HepG2 (cell line): ENCODE results near the gene PTPRU. TPM values are rescaled to one million over a fixed set of nuclear protein-coding genes. Genes with fewer than 3 reads are reported as not detected.

Experiments used
- ARNT2 ChIP-seq: sonication (generic); formaldehyde crosslinking; IDR thresholded peaks from 2 replicates; pipeline ENCODE4 v1.8.0; 2022; ENCODE audit warnings: mild to moderate bottlenecking, low read depth, missing genetic modification reagents, moderate library complexity
- ARNTL ChIP-seq: sonication (generic); formaldehyde crosslinking; IDR thresholded peaks from 2 replicates; pipeline ENCODE4 v1.4.0; 2020; ENCODE audit warnings: mild to moderate bottlenecking, missing genetic modification reagents
- BRD4 ChIP-seq: sonication (generic); formaldehyde crosslinking; IDR thresholded peaks from 2 replicates; pipeline ENCODE4 v1.4.0; 2020; ENCODE audit warnings: missing genetic modification reagents
- HOXA5 ChIP-seq: sonication (generic); formaldehyde crosslinking; IDR thresholded peaks from 2 replicates; pipeline ENCODE4 v1.4.0; 2020; ENCODE audit warnings: missing genetic modification reagents
- HOXA9 ChIP-seq: sonication (generic); formaldehyde crosslinking; IDR thresholded peaks from 2 replicates; pipeline ENCODE4 v1.8.1; 2022; ENCODE audit warnings: missing genetic modification reagents, mild to moderate bottlenecking, moderate library complexity, borderline replicate concordance
- KAT8 ChIP-seq: IDR thresholded peaks from 2 replicates; pipeline ENCODE4 v1.6.1; 2016; ENCODE audit warnings: missing genetic modification reagents, missing compliant biosample characterization
- KLF16 ChIP-seq, 2 experiments: sonication (generic) in 1 of 2; formaldehyde crosslinking in 1 of 2; IDR thresholded peaks; 2 replicates each; pipeline versions ENCODE4 v1.6.1 to v1.8.0; 2016 to 2023; ENCODE audit warnings: missing genetic modification reagents in 2 of 2, missing compliant biosample characterization in 1 of 2
- MTA1 ChIP-seq: sonication (generic); formaldehyde crosslinking; IDR thresholded peaks from 2 replicates; pipeline ENCODE4 v1.4.0; 2020; ENCODE audit warnings: missing genetic modification reagents, mild to moderate bottlenecking, borderline replicate concordance
- NCOA5 ChIP-seq: sonication (generic); formaldehyde crosslinking; IDR thresholded peaks from 2 replicates; pipeline ENCODE4 v1.4.0; 2020; ENCODE audit warnings: missing genetic modification reagents
- PBX3 ChIP-seq: sonication (generic); formaldehyde crosslinking; IDR thresholded peaks from 2 replicates; pipeline ENCODE4 v1.8.1; 2023; ENCODE audit warnings: missing genetic modification reagents, inconsistent platforms, borderline replicate concordance
- POLR2G ChIP-seq: fragments of 200-400 bp; formaldehyde crosslinking; IDR thresholded peaks from 2 replicates; pipeline ENCODE4 v1.6.1; 2018; ENCODE audit warnings: mild to moderate bottlenecking, low read depth, low read length, moderate library complexity
- SMAD1 ChIP-seq: sonication (generic); formaldehyde crosslinking; IDR thresholded peaks from 2 replicates; pipeline ENCODE4 v1.4.0; 2020; ENCODE audit warnings: missing genetic modification reagents, low read depth, mild to moderate bottlenecking, borderline replicate concordance
- SOX13 ChIP-seq, 3 experiments: fragments of 450-650 bp in 1 of 3; sonication (generic) in 1 of 3; formaldehyde crosslinking in 1 of 3; IDR thresholded peaks in 2 of 3; conservative IDR thresholded peaks in 1 of 3; 2 replicates each; pipeline versions ENCODE4 v1.5.0 to v1.6.1; 2016 to 2020; ENCODE audit warnings: antibody characterized with exemption in 1 of 3, mild to moderate bottlenecking in 1 of 3, missing compliant biosample characterization in 1 of 3, missing genetic modification reagents in 1 of 3, moderate library complexity in 1 of 3
- SP1 ChIP-seq, 2 experiments: fragments of 450-650 bp in 1 of 2; sonication (generic) in 1 of 2; formaldehyde crosslinking in 1 of 2; IDR thresholded peaks; 2 replicates each; pipeline versions ENCODE4 v1.4.0 to v1.6.1; 2016 to 2020; ENCODE audit warnings: missing genetic modification reagents in 1 of 2
- SP5 ChIP-seq: IDR thresholded peaks from 2 replicates; pipeline ENCODE4 v1.6.1; 2016; ENCODE audit warnings: low read depth, borderline replicate concordance
- SUZ12 ChIP-seq: fragments of 150-350 bp; IDR thresholded peaks from 2 replicates; pipeline ENCODE4 v1.6.1; 2014; ENCODE audit warnings: low read depth, low read length
- ZBTB8A ChIP-seq: sonication (generic); formaldehyde crosslinking; IDR thresholded peaks from 2 replicates; pipeline ENCODE4 v1.4.0; 2020; ENCODE audit warnings: mild to moderate bottlenecking, low read depth, missing genetic modification reagents, borderline replicate concordance
- ZNF510 ChIP-seq: sonication (generic); formaldehyde crosslinking; IDR thresholded peaks from 2 replicates; pipeline ENCODE4 v1.4.0; 2020; ENCODE audit warnings: low read depth, mild to moderate bottlenecking, missing genetic modification reagents
- ZNF547 ChIP-seq: sonication (generic); formaldehyde crosslinking; IDR thresholded peaks from 2 replicates; pipeline ENCODE4 v1.5.1; 2020; ENCODE audit warnings: mild to moderate bottlenecking, missing genetic modification reagents
- ZNF550 ChIP-seq: sonication (generic); formaldehyde crosslinking; IDR thresholded peaks from 2 replicates; pipeline ENCODE4 v1.4.0; 2020; ENCODE audit warnings: mild to moderate bottlenecking, missing genetic modification reagents, borderline replicate concordance
- ZXDC ChIP-seq: sonication (generic); formaldehyde crosslinking; IDR thresholded peaks from 2 replicates; pipeline ENCODE4 v1.5.0; 2020; ENCODE audit warnings: mild to moderate bottlenecking, missing genetic modification reagents
- polyA plus RNA-seq, 8 experiments: library from polyadenylated mRNA; depleted of rRNA in 3 of 8; stranded (reverse) in 7 of 8; unstranded in 1 of 8; fragments of >200 nt; fragmentation: Illumina TruSeq in 4 of 8; extraction: Trizol in 4 of 8; gene quantifications; 2 replicates each; pipeline versions ENCODE4 v1.2.1 to v1.2.3, GENCODE V29; 2011 to 2016; ENCODE audit warnings: low read depth in 4 of 8, missing spikeins in 1 of 8, mixed read lengths in 1 of 8; ENCODE audit not compliant: insufficient read depth in 1 of 8
- total RNA-seq, 5 experiments: library from RNA; depleted of rRNA; stranded (reverse); fragments of >200 nt; fragmentation: Illumina TruSeq; extraction: Trizol; gene quantifications; 2 replicates each; pipeline ENCODE4 v1.2.3, GENCODE V29; 2016; ENCODE audit warnings: low read depth in 1 of 5

Gene PTPRU
- total and polyA plus RNA-seq, 2 of the 13 experiments (the other 11 are each of a cell fraction or from before 2014, with no cell fraction given), result 21.6 to 22.3 TPM

DNA sequence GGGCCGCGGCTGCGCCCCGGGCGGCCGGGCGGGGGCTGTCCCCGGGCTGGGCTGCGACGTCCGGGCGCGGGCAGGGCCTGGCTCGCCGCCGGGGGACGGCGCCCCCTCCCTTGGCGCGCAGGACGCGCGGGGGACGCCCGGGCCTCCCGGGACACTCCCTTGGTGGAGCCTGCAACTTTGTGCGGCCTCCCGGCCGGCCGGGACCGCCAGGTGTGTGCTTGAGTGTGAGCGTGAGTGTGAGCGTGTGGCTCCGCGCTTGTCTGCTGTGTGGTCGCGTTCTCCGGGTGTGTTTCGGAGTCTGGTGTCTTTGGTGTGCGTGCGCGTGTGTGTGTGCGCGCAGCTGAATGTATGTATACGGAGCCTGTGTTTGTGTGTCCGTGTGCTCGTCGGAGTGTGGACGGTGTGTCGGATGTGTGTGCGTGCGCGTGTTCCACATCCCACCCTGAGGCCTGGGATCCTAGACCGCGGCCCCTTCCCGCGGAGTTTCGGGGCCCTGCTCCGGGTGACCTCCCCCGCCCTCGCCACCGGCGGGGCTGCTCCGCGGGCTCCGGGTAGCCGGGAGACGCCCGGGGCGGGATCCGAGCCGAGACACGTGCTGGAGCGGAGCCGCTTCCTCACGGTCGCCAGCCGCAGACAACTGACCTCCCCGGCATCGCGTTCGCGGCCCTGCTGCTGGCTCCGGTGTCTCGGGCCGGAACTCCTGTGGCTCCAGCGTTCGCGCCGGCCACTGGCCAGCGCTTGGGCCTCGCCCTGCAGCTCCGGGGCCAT is 1.7 kb downstream of the PTPRU start (continued):
- TF ChIP-seq PBX3 (CRISPR knock-in tag) (no peak), SOX13 (IDR thresholded peaks at IDR 0.05) (no peak), SOX13 (CRISPR knock-in tag; conservative IDR thresholded peaks at IDR 0.05 in 1 of 2, IDR thresholded peaks at IDR 0.05 in 1 of 2) (0 out of 4 replicates have a peak, but pooled peaks of 1 of the 2 experiments have one; percentile 6), KAT8 (CRISPR knock-in tag) (0 out of 2 replicates have a peak, but pooled peaks have one; percentile 51), ARNTL (CRISPR knock-in tag) (0 out of 2 replicates have a peak, but pooled peaks have one; percentile 39), ZXDC (CRISPR knock-in tag) (no peak), POLR2G (peak; percentile 40; the same call in 1 of the 2 replicates), ARNT2 (CRISPR knock-in tag) (peak; percentile 66), HOXA5 (CRISPR knock-in tag) (no peak), MTA1 (peak; percentile 33; the same call in 1 of the 2 replicates), SP1 (IDR thresholded peaks at IDR 0.05) (no peak), SP1 (CRISPR knock-in tag; IDR thresholded peaks at IDR 0.05) (peak; percentile 26; the same call in 1 of the 2 replicates), SUZ12 (no peak), SP5 (no peak), ZNF547 (CRISPR knock-in tag) (no peak), ZBTB8A (CRISPR knock-in tag) (no peak), SMAD1 (no peak), NCOA5 (CRISPR knock-in tag) (no peak), KLF16 (CRISPR knock-in tag; IDR thresholded peaks at IDR 0.05) (0 out of 4 replicates have a peak, but pooled peaks of 1 of the 2 experiments have one; percentile 52), ZNF550 (no peak), BRD4 (CRISPR knock-in tag) (no peak), ZNF510 (0 out of 2 replicates have a peak, but pooled peaks have one; percentile 42), HOXA9 (no peak)
